IMR-90 (cell line): ENCODE measurements around the gene CTSC. TPM values are rescaled to one million over a fixed set of nuclear protein-coding genes. Genes with fewer than 3 reads are reported as not detected.

Experiments used
- ATAC-seq: fragments of 200-7000 bp; cut with Tn5 transposase; 2 replicates; pipeline ENCODE4 v1.9.1; 2020; ENCODE audit warnings: low read depth, mild to moderate bottlenecking, moderate library complexity
- BruUV-seq: library from RNA; stranded (reverse); fragments of 400-500 nt; replicated peaks from 2 replicates; lab custom pipeline; 2021; lab: Mats Ljungman, UMichigan
- CTCF ChIA-PET: fragments of 300-600 bp; formaldehyde crosslinking; extraction: SDS; loops from one replicate; lab custom pipeline; 2021; ENCODE audit warnings: antibody characterized with exemption; lab: Yijun Ruan, JAX
- POLR2A ChIA-PET: fragments of 300-600 bp; sonication (Branson Sonifier 250); formaldehyde crosslinking; loops from one replicate; lab custom pipeline; 2022; ENCODE audit warnings: antibody characterized with exemption; ENCODE audit not compliant: unreplicated experiment; lab: Charles Lee
- DNase-seq: peaks from one replicate; pipeline ENCODE4 v3.0.0; 2013
- H2AFZ ChIP-seq: replicated peaks from 2 replicates; pipeline ENCODE3; 2013; ENCODE audit warnings: low read length, mild to moderate bottlenecking; ENCODE audit not compliant: poor library complexity
- H2AK5ac ChIP-seq: 2 replicates; pipeline ENCODE4 v1.6.1; 2013; ENCODE audit warnings: low read depth, low read length, inconsistent platforms
- H2AK9ac ChIP-seq: replicated peaks from 2 replicates; pipeline ENCODE3; 2013; ENCODE audit warnings: mild to moderate bottlenecking, low read depth, low read length, moderate library complexity; ENCODE audit not compliant: poor library complexity
- H2BK120ac ChIP-seq: 2 replicates; pipeline ENCODE4 v1.6.1; 2013; ENCODE audit warnings: low read depth, low read length, inconsistent platforms
- H2BK15ac ChIP-seq: 3 replicates; pipeline ENCODE4 v1.6.1; 2013; ENCODE audit warnings: low read depth, low read length, inconsistent platforms
- H2BK20ac ChIP-seq: 2 replicates; pipeline ENCODE4 v1.6.1; 2013; ENCODE audit warnings: low read depth, mild to moderate bottlenecking, inconsistent platforms, low read length, moderate library complexity
- H2BK5ac ChIP-seq: 2 replicates; pipeline ENCODE4 v1.6.1; 2013; ENCODE audit warnings: mild to moderate bottlenecking, low read depth, low read length, inconsistent platforms; ENCODE audit not compliant: poor library complexity, severe bottlenecking
- H3K14ac ChIP-seq: replicated peaks from 2 replicates; pipeline ENCODE4 v1.6.1; 2013; ENCODE audit warnings: low read depth, low read length, inconsistent platforms
- H3K18ac ChIP-seq: 2 replicates; pipeline ENCODE4 v1.6.1; 2013; ENCODE audit warnings: low read depth, low read length, control low read depth
- H3K23ac ChIP-seq: 2 replicates; pipeline ENCODE4 v1.6.1; 2013; ENCODE audit warnings: low read depth, low read length, inconsistent platforms
- H3K27ac ChIP-seq: 2 replicates; pipeline ENCODE4 v1.5.1; 2013; ENCODE audit warnings: mild to moderate bottlenecking, control low read depth, low read length; ENCODE audit not compliant: insufficient read depth
- H3K27me3 ChIP-seq: 2 replicates; pipeline ENCODE4 v1.6.1; 2013; ENCODE audit warnings: low read length; ENCODE audit not compliant: control insufficient read depth, insufficient read depth
- H3K36me3 ChIP-seq: 2 replicates; pipeline ENCODE4 v1.6.1; 2013; ENCODE audit warnings: low read length, mixed read lengths; ENCODE audit not compliant: control insufficient read depth, insufficient read depth
- H3K4ac ChIP-seq: 2 replicates; pipeline ENCODE4 v1.6.1; 2013; ENCODE audit warnings: low read depth, low read length, inconsistent platforms
- H3K4me1 ChIP-seq: 2 replicates; pipeline ENCODE4 v1.6.1; 2013; ENCODE audit warnings: low read length, mixed read lengths; ENCODE audit not compliant: control insufficient read depth, insufficient read depth
- H3K4me2 ChIP-seq: 2 replicates; pipeline ENCODE4 v1.6.1; 2013; ENCODE audit warnings: low read depth, mild to moderate bottlenecking, control low read depth, low read length, moderate library complexity
- H3K4me3 ChIP-seq: 2 replicates; pipeline ENCODE4 v1.5.1; 2013; ENCODE audit warnings: low read depth, mild to moderate bottlenecking, control low read depth, low read length, moderate library complexity; ENCODE audit not compliant: insufficient read depth
- H3K56ac ChIP-seq: 2 replicates; pipeline ENCODE4 v1.6.1; 2013; ENCODE audit warnings: low read length, inconsistent platforms; ENCODE audit not compliant: insufficient read depth; ENCODE audit errors: extremely low read depth
- H3K79me1 ChIP-seq, 2 experiments: 2 replicates each; pipeline ENCODE4 v1.6.1; 2013; ENCODE audit warnings: low read length in 2 of 2, inconsistent platforms in 1 of 2, low read depth in 1 of 2
- H3K9ac ChIP-seq: 2 replicates; pipeline ENCODE4 v1.6.1; 2013; ENCODE audit warnings: low read depth, low read length, control low read depth
- H3K9me1 ChIP-seq: 2 replicates; pipeline ENCODE4 v1.6.1; 2013; ENCODE audit warnings: low read length, inconsistent platforms; ENCODE audit not compliant: insufficient read depth
- H3K9me3 ChIP-seq: 2 replicates; pipeline ENCODE4 v1.6.1; 2013; ENCODE audit warnings: low read length; ENCODE audit not compliant: control insufficient read depth, insufficient read depth
- H4K20me1 ChIP-seq: 2 replicates; pipeline ENCODE4 v1.6.1; 2013; ENCODE audit warnings: low read length, inconsistent platforms; ENCODE audit not compliant: insufficient read depth
- H4K5ac ChIP-seq: 2 replicates; pipeline ENCODE4 v1.6.1; 2013; ENCODE audit warnings: mild to moderate bottlenecking, low read depth, low read length, control low read depth
- H4K8ac ChIP-seq, 2 experiments: 2 replicates each; pipeline ENCODE4 v1.6.1; 2013; ENCODE audit warnings: low read depth in 2 of 2, low read length in 2 of 2, control low read depth in 1 of 2, inconsistent platforms in 1 of 2
- H4K91ac ChIP-seq: 2 replicates; pipeline ENCODE4 v1.6.1; 2013; ENCODE audit warnings: low read depth, low read length, inconsistent platforms; ENCODE audit not compliant: insufficient read depth
- CEBPB ChIP-seq: IDR thresholded peaks from 2 replicates; pipeline ENCODE4 v1.6.1; 2012; ENCODE audit warnings: low read depth, low read length, improper control_type of control experiment
- CHD1 ChIP-seq: IDR thresholded peaks from 2 replicates; pipeline ENCODE4 v1.6.1; 2012; ENCODE audit warnings: low read depth, low read length, improper control_type of control experiment
- FOS ChIP-seq: fragments of 150-350 bp; IDR thresholded peaks from 2 replicates; pipeline ENCODE4 v1.6.1; 2016; ENCODE audit warnings: low read depth, low read length
- MAFK ChIP-seq: IDR thresholded peaks from 2 replicates; pipeline ENCODE4 v1.6.1; 2012; ENCODE audit warnings: low read depth, low read length, improper control_type of control experiment
- MXI1 ChIP-seq: IDR thresholded peaks from 2 replicates; pipeline ENCODE4 v1.6.1; 2012; ENCODE audit warnings: low read depth, mild to moderate bottlenecking, low read length, moderate library complexity, borderline replicate concordance
- RAD21 ChIP-seq: IDR thresholded peaks from 2 replicates; pipeline ENCODE4 v1.6.1; 2012; ENCODE audit warnings: low read length, improper control_type of control experiment
- RCOR1 ChIP-seq: IDR thresholded peaks from 2 replicates; pipeline ENCODE4 v1.6.1; 2012; ENCODE audit warnings: mild to moderate bottlenecking, low read length, improper control_type of control experiment; ENCODE audit not compliant: insufficient replicate concordance
- RFX5 ChIP-seq: IDR thresholded peaks from 2 replicates; pipeline ENCODE4 v1.8.0; 2012; ENCODE audit warnings: low read depth, mild to moderate bottlenecking, low read length, moderate library complexity
- WGBS, 2 experiments: methylation state at CpG; one replicate each; pipeline versions ENCODE4 v1.1.5 to v1.1.7; 2013; ENCODE audit warnings: missing lambda C conversion rate in 2 of 2; ENCODE audit not compliant: insufficient read length in 1 of 2; ENCODE audit errors: extremely low coverage in 2 of 2; 5-methylcytosine and 5-hydroxymethylcytosine counted together
- dilution Hi-C: fragments of 300-500 bp; cut with HindIII; formaldehyde crosslinking; loops from one replicate; pipeline ENCODE4 v1.14.3; 2018; ENCODE audit warnings: low sequenced_read_pairs; ENCODE audit not compliant: unreplicated experiment
- in situ Hi-C: fragments of 300-500 bp; cut with MboI; formaldehyde crosslinking; loops from 3 replicates; pipeline ENCODE4 v1.14.3; 2019; ENCODE audit warnings: low sequenced_read_pairs, inconsistent platforms, mixed read lengths
- intact Hi-C: fragments of 100-400 bp; cut with micrococcal nuclease; formaldehyde crosslinking; loops from 2 replicates; pipeline ENCODE4 v1.10.0; 2022
- polyA plus RNA-seq, 3 experiments: library from polyadenylated mRNA; depleted of rRNA; stranded (reverse); fragments of >200 nt; gene quantifications; 2 replicates each; pipeline ENCODE4 v1.2.3, GENCODE V29; 2012; ENCODE audit warnings: low replicate concordance in 1 of 3
- total RNA-seq: library from RNA; depleted of rRNA; stranded (reverse); fragments of >200 nt; gene quantifications from 2 replicates; pipeline ENCODE4 v1.2.3, GENCODE V29; 2012
- TF ChIP-seq, protein P1 (sequence below): fragments of 150-350 bp; IDR thresholded peaks from 2 replicates; pipeline ENCODE4 v1.6.1; 2016; ENCODE audit warnings: low read depth, mild to moderate bottlenecking, low read length, moderate library complexity, borderline replicate concordance

The CTSC gene
- total and polyA plus RNA-seq, 2 of the 4 experiments (the other 2 are of a cell fraction) = 208 to 299 TPM

DNA sequence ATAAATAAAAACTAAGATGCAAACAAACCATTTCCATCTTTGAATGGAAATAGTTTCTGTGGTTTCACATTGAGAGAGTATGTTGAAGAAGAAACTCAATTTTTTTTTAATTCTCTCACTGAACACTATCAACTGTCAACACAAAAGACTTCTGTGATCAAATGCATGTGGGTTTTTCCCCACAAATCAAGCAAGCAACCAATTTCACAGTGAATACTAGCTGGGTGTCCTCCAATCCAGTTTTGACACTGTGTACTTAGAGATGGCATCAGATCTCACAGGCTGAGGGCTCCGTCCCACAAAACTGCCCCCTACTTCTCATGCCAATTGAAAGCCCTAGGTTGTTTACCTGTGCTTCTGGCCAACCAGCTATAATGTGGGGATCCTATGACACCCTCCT lies 34.5 kb downstream of the CTSC start:
- Histone ChIP-seq H3K79me1 (peaks cover 3 to 12% of the 10 kb centered on the region in 2 experiments; a peak in 3 of 4 replicates), H3K4ac (no peak overlapping the region), H3K14ac (no peak overlapping the region), H3K4me1 (no peaks in the 10 kb centered on the region; the same call in 1 of the 2 replicates), H3K9me1 (peaks cover 3% of the 10 kb centered on the region; the same call in 1 of the 2 replicates), H3K9me3 (peaks cover 3% of the 10 kb centered on the region; the same call in 1 of the 2 replicates), H3K4me2 (no peak overlapping the region), H3K36me3 (peaks cover 35% of the 10 kb centered on the region), H3K9ac (no peak overlapping the region), H3K4me3 (no peak overlapping the region), H2AK5ac (no peak overlapping the region), H4K20me1 (no peaks in the 10 kb centered on the region), H3K27ac (no peak overlapping the region), H2AFZ (no peak overlapping the region), H3K27me3 (no peaks in the 10 kb centered on the region), H3K56ac (no peak overlapping the region), H4K8ac (no peak overlapping the region), H2BK120ac (no peak overlapping the region), H2AK9ac (no peak overlapping the region), H4K91ac (no peak overlapping the region), H3K18ac (no peak overlapping the region), H2BK20ac (no peak overlapping the region), H4K5ac (no peak overlapping the region), H2BK5ac (no peak overlapping the region), H3K23ac (no peak overlapping the region), H2BK15ac (no peak overlapping the region)
- TF ChIP-seq FOS (no peak), RAD21 (no peak), RFX5 (no peak), CEBPB (no peak), MAFK (no peak), CHD1 (no peak), MXI1 (no peak), RCOR1 (no peak)
- TF ChIP-seq, protein P1, sequence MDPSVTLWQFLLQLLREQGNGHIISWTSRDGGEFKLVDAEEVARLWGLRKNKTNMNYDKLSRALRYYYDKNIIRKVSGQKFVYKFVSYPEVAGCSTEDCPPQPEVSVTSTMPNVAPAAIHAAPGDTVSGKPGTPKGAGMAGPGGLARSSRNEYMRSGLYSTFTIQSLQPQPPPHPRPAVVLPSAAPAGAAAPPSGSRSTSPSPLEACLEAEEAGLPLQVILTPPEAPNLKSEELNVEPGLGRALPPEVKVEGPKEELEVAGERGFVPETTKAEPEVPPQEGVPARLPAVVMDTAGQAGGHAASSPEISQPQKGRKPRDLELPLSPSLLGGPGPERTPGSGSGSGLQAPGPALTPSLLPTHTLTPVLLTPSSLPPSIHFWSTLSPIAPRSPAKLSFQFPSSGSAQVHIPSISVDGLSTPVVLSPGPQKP = no peak
- BruUV-seq = no TSS peak
- CTCF ChIA-PET = no interaction called here
- no CpG with 5 or more reads among the region's 1 CpG for WGBS, 2 experiments
- DNase-seq = no peak
- dilution Hi-C loops = no loop called here
- no peak for ATAC-seq
- intact Hi-C loops = no loop called here
- POLR2A ChIA-PET = no interaction called here
- in situ Hi-C loops = loop anchor here (25.0 kb wide), 1 partner anchor 234 kb away; no protein-coding TSS in a partner anchor
